Naive B cell (primary cell): ENCODE measurements around the gene FXYD3. TPM values are rescaled to one million over a fixed set of nuclear protein-coding genes. Genes with fewer than 3 reads are reported as not detected.

Experiments
- ATAC-seq, 2 donors: fragments of 150-1000 bp; cut with Tn5 transposase; 2 replicates each; pipeline ENCODE4 v1.10.0; 2021; ENCODE audit warnings: low read depth in 2 of 2, mild to moderate bottlenecking in 2 of 2, moderate library complexity in 2 of 2
- DNase-seq: peaks from one replicate; pipeline ENCODE4 v3.0.0; 2022
- H3K27ac Mint-ChIP-seq, 6 donors: one replicate each; pipeline ENCODE4 v1.8.0; 2020 to 2022; ENCODE audit warnings: mild to moderate bottlenecking in 6 of 6, mixed read lengths in 6 of 6, moderate library complexity in 5 of 6, inconsistent platforms in 2 of 6
- H3K27me3 Mint-ChIP-seq, 3 donors: one replicate each; pipeline ENCODE4 v1.8.0; 2021 to 2022; ENCODE audit warnings: mixed read lengths in 3 of 3, mild to moderate bottlenecking in 1 of 3
- H3K36me3 Mint-ChIP-seq, 2 donors: one replicate each; pipeline ENCODE4 v1.8.0; 2020 to 2022; ENCODE audit warnings: mixed read lengths in 2 of 2, inconsistent platforms in 1 of 2, mild to moderate bottlenecking in 1 of 2
- H3K4me1 Mint-ChIP-seq, 3 donors: one replicate each; pipeline ENCODE4 v1.8.0; 2020 to 2022; ENCODE audit warnings: mixed read lengths in 3 of 3, inconsistent platforms in 1 of 3, mild to moderate bottlenecking in 1 of 3, moderate library complexity in 1 of 3
- H3K4me3 Mint-ChIP-seq, 8 donors: one replicate each; pipeline ENCODE4 v1.8.0; 2020 to 2022; ENCODE audit warnings: mild to moderate bottlenecking in 8 of 8, mixed read lengths in 8 of 8, moderate library complexity in 8 of 8, inconsistent platforms in 2 of 8
- H3K9me3 Mint-ChIP-seq, 7 donors: one replicate each; pipeline ENCODE4 v1.8.0; 2020 to 2022; ENCODE audit warnings: mixed read lengths in 7 of 7, mild to moderate bottlenecking in 5 of 7, inconsistent platforms in 2 of 7, moderate library complexity in 1 of 7
- polyA plus RNA-seq, 6 donors: library from polyadenylated mRNA; unstranded; fragments of 300-500 nt; fragmentation: Illumina TruSeq; gene quantifications; one replicate each; pipeline ENCODE4 v1.2.3, GENCODE V29; 2021; ENCODE audit warnings: low read depth in 6 of 6

Gene FXYD3
- polyA plus RNA-seq, 6 donors from 2014 or later = not detected

DNA sequence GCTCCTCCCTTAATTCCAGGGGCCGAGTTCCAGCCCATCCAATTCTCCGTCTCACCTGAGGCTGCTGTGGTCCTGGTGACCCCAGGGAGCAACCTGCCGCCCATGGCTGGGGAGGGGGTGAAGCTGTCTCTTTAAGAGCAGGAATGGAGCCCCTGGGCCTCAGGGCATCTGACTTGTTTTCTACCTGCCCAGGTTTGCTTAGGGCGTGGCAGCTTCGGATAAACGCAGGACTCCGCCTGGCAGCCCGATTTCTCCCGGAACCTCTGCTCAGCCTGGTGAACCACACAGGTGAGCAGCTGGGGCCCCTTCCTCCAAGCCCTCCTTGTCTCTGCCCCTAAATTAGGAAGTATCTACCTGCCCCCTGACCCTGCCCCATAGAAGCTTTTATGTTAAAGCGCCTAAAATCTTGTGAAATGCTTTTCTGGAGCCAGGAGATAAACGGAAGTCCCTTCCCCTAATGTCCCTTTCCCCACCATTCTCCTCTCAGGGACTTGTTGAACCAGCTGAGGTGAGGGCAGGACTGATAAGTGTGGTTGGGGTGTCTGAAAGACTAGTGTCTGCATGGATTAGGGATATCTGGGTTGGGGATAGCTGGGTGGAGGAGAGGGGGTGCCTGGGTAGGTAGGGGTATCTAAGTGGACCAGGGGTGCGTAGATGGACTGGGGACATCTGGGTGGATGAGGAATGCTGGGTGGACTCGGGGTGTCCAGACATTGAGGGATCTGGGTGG, 614 bp downstream of the FXYD3 start:
- no peak overlapping the region for H3K4me3 Mint-ChIP-seq
- peaks cover 6 to 13% (median 8%) of the 10 kb centered on the region in 3 donors for H3K4me1 Mint-ChIP-seq
- H3K36me3 Mint-ChIP-seq = no peaks in the 10 kb centered on the region
- H3K27me3 Mint-ChIP-seq = peaks cover 0 to 14% (median 5%) of the 10 kb centered on the region in 3 donors
- ATAC-seq = no peak
- no peaks in the 10 kb centered on the region for H3K9me3 Mint-ChIP-seq
- H3K27ac Mint-ChIP-seq = peak overlapping the region in 2 of 6 donors; percentile 38 to 60
- DNase-seq = no peak

DNA sequence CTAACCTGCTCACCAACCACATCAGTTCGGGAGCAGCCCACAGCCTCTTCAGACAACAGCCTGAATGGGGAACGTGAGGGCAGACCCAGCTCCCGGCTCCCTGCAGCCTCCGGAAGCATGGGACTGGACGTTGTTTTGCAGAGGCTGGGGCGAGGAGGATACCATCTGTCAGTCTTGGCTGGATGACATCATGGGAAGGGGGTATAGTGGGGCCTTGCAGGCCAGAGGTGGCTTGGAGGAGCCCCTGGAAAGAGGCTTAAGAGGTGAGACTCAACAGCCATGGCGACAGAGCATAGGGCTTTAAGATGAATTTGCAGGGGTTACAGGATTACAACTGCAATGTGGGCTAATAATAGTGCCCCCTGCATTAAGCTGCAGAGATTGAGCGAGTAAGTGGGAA, 1.5 kb downstream of the FXYD3 start:
- Mint-ChIP-seq H3K27ac (peak overlapping the region in 1 of 6 donors; percentile 62), H3K4me3 (no peak overlapping the region)
- ATAC-seq = no peak

DNA sequence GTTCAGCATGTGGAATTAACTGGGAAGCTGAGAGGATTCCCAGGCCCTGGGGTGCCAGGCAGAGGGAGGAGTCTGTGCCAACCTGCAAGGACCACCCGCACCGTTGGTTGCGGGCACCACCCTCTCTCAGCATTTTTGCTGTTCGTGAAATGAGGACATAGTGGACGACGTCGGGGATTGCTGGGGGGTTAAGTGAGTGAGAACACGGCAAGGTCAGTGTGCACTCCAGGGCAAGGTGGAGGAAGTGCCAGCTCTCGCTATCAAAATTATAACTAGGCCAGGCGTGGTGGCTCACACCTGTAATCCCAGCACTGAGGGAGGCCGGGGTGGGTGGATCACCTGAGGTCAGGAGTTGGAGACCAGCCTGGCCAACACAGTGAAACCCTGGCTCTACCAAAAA, 2.2 kb downstream of the FXYD3 start:
- Mint-ChIP-seq H3K27me3 (peaks cover 0 to 14% (median 5%) of the 10 kb centered on the region in 3 donors), H3K27ac (no peak overlapping the region), H3K4me3 (no peak overlapping the region), H3K4me1 (peaks cover 6 to 13% (median 8%) of the 10 kb centered on the region in 3 donors), H3K9me3 (no peaks in the 10 kb centered on the region), H3K36me3 (no peaks in the 10 kb centered on the region)
- no peak for DNase-seq
- no peak for ATAC-seq

More for the DNA sequence above, 1.5 kb downstream of the FXYD3 start:
- Mint-ChIP-seq H3K9me3 (no peaks in the 10 kb centered on the region), H3K27me3 (peaks cover 0 to 14% (median 5%) of the 10 kb centered on the region in 3 donors), H3K4me1 (peaks cover 6 to 13% (median 8%) of the 10 kb centered on the region in 3 donors), H3K36me3 (no peaks in the 10 kb centered on the region)
- DNase-seq = no peak

DNA sequence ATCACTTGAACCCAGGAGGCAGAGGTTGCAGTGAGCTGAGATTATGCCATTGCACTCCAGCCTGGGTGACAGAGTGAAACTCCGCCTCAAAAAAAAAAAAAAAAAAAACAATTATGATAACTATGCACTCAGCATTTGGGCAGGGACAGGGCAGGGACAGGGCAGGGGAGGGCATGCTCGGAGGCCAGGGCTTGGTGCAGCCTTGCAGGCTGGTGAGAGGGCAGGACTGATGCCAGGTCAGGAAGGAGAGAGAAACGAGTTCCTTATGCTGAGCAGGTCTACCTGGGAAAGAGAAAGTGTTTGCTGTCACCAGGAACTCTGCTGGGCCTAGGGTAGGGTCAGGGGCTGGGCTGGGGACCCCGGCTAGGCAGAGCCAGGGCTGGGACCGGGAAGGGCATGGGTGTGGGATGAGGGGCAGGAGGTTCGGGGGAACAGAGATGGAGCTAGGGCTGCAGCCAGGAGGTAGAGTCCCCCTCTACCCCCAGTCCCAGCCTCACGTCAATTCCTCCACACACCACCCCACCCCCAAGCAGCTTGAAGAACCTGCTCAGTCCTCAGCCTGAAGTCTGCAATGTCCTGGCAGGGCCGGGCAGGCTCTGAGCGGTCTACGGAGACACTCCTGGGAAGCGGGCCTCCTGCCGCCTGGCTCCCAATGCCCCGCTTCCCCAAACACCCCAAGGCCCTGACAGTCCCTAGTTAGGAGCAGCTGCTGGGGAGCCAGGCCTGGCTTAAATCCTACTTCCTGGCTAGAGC, 2.8 kb downstream of the FXYD3 start:
- Mint-ChIP-seq H3K27me3 (peaks cover 0 to 14% (median 5%) of the 10 kb centered on the region in 3 donors), H3K4me1 (peaks cover 6 to 13% (median 8%) of the 10 kb centered on the region in 3 donors), H3K9me3 (no peaks in the 10 kb centered on the region), H3K27ac (no peak overlapping the region), H3K36me3 (no peaks in the 10 kb centered on the region), H3K4me3 (no peak overlapping the region)
- no peak for ATAC-seq
- no peak for DNase-seq

DNA sequence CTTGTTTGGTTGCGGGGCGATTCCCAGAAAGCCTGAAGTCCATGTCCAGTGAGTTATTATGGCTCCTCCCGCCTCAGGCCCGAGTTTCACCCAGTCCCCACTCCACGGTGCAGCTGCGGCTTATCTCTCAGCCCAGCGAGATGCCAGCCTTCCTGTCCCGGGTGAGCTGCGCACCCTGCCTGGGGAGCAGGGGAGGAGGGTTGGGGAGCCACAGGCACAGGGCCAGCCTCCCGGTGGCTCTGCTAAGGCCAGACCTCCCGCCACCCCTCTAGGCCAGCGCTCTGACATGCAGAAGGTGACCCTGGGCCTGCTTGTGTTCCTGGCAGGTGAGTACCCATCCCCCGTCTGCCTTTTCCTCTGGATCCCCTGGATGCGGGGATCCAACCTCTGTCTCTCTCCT, 3.5 kb downstream of the FXYD3 start:
- no peak for DNase-seq
- H3K9me3 Mint-ChIP-seq = no peaks in the 10 kb centered on the region
- H3K4me3 Mint-ChIP-seq = no peak overlapping the region
- no peak overlapping the region for H3K27ac Mint-ChIP-seq
- ATAC-seq = no peak
- no peaks in the 10 kb centered on the region for H3K36me3 Mint-ChIP-seq
- H3K4me1 Mint-ChIP-seq = peaks cover 11 to 19% (median 15%) of the 10 kb centered on the region in 3 donors
- peaks cover 0 to 14% (median 5%) of the 10 kb centered on the region in 3 donors for H3K27me3 Mint-ChIP-seq

DNA sequence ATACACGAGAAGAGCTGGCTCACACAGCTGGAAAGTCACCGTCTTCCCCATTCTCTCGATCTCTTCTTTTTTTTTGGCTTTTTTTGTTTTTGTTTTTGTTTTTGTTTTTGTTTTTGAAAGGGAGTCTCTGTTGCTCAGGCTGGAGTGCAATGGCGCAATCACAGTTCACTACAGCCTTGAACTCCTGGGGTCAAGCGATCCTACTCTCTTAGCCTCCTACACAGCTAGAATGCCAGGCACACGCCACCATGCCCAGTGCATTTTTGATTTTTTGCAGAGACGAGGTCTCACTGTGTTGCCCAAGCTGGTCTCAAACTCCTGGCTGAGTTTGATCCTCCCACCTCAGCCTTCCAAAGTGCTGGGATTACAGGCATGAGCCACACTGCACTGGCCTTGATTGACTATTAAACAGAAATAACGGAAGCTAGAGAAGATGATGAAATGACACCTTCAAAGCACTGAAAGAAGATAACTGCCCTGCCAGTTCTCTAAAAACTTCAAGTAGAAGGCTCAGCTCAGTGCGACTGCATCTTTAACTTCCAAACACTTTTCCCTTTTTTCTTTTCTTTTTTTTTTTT, 4.0 kb downstream of the FXYD3 start:
- Mint-ChIP-seq H3K4me1 (peaks cover 14 to 21% (median 15%) of the 10 kb centered on the region in 3 donors), H3K27me3 (peaks cover 0 to 11% (median 2%) of the 10 kb centered on the region in 3 donors), H3K36me3 (no peaks in the 10 kb centered on the region), H3K27ac (peak overlapping the region in 2 of 6 donors; percentile 67 to 95), H3K9me3 (no peaks in the 10 kb centered on the region), H3K4me3 (no peak overlapping the region)
- DNase-seq (no peak), ATAC-seq (no peak)

DNA sequence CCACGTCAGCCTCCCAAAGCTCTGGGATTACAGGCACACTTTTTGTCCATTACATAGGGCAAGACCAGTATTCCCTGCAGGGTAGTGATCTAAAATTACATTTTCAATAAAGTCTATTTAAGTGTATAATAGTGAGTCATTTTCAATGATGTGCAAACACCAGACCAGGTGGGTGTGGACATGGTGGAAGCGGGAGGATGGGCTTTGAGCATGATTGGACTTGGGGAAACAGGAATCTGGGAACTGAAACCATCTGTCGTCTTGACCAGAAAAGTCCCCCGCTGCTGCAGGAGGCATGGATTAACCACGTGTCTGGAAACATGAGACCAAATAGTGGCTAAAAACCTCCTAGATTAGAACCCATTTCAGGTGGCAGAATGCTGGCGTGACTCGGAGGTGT, 4.9 kb downstream of the FXYD3 start:
- Mint-ChIP-seq H3K27me3 (peaks cover 0 to 8% (median 0%) of the 10 kb centered on the region in 3 donors), H3K36me3 (no peaks in the 10 kb centered on the region), H3K4me1 (peaks cover 14 to 20% (median 17%) of the 10 kb centered on the region in 3 donors), H3K4me3 (no peak overlapping the region), H3K27ac (peak overlapping the region in 2 of 6 donors; percentile 27 to 57), H3K9me3 (no peaks in the 10 kb centered on the region)
- ATAC-seq (no peak), DNase-seq (no peak)

DNA sequence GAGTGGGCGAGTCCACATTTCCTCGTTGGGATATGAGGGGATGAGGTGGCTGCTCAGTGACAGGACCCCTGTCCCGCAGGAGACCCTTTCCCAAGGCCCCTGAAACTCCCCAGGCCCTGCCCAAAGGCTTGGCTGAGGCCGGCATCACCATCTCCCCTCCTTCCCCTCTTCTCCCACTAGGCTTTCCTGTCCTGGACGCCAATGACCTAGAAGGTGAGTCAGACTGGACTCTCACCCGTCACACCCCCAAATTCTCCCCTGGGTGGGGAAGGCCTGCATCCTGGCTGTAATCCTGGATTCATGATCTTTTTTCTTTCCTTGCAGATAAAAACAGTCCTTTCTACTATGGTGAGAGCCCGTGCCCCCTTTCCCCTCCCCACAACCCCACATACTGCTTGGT, 5.3 kb downstream of the FXYD3 start:
- peaks cover 17 to 20% (median 18%) of the 10 kb centered on the region in 3 donors for H3K4me1 Mint-ChIP-seq
- H3K27me3 Mint-ChIP-seq = peaks cover 0 to 5% (median 0%) of the 10 kb centered on the region in 3 donors
- peak overlapping the region in 1 of 6 donors; percentile 27 for H3K27ac Mint-ChIP-seq
- no peak overlapping the region for H3K4me3 Mint-ChIP-seq
- no peaks in the 10 kb centered on the region for H3K9me3 Mint-ChIP-seq
- no peak for ATAC-seq
- DNase-seq = no peak
- H3K36me3 Mint-ChIP-seq = no peaks in the 10 kb centered on the region

DNA sequence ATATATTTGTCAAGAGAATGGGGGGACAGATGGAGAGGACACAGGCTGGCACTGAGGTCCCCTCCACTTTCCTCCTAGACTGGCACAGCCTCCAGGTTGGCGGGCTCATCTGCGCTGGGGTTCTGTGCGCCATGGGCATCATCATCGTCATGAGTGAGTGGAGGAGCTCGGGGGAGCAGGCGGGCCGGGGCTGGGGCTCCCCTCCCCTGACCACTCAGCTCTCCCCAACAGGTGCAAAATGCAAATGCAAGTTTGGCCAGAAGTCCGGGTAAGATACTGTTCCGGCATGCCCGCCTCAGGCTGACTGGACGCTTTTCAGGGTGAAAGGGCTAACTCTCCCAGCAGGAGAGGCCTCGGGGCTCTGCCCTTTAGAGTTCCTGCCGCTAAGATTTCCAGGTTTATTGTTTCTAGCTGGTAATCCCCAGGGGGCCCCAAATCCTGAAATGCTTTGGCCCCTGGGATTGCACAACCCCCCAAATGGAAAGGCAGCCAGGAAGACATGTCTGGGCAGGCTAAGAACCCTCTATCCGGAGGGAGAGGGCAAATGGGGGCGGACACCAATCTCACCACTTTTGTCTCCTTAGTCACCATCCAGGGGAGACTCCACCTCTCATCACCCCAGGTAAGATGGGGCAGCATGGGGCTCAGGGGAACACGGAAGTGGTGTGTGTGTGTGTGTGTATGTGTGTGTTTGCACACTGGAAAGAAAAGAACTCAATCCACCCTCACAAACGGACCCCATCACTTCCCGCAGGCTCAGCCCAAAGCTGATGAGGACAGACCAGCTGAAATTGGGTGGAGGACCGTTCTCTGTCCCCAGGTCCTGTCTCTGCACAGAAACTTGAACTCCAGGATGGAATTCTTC, 7.3 kb downstream of the FXYD3 start:
- no peak overlapping the region for H3K27ac Mint-ChIP-seq
- no peaks in the 10 kb centered on the region for H3K27me3 Mint-ChIP-seq
- no peaks in the 10 kb centered on the region for H3K36me3 Mint-ChIP-seq
- DNase-seq = no peak
- H3K9me3 Mint-ChIP-seq = no peaks in the 10 kb centered on the region
- no peak for ATAC-seq
- H3K4me3 Mint-ChIP-seq = no peak overlapping the region
- H3K4me1 Mint-ChIP-seq = peaks cover 17 to 20% (median 20%) of the 10 kb centered on the region in 3 donors

DNA sequence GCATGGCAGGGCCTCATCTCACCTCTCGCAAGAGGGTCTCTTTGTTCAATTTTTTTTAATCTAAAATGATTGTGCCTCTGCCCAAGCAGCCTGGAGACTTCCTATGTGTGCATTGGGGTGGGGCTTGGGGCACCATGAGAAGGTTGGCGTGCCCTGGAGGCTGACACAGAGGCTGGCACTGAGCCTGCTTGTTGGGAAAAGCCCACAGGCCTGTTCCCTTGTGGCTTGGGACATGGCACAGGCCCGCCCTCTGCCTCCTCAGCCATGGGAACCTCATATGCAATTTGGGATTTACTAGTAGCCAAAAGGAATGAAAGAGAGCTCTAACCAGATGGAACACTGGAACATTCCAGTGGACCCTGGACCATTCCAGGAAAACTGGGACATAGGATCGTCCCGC, 8.0 kb downstream of the FXYD3 start:
- Mint-ChIP-seq H3K27me3 (no peaks in the 10 kb centered on the region), H3K27ac (peak overlapping the region in 1 of 6 donors; percentile 84), H3K4me1 (peaks cover 17 to 20% (median 20%) of the 10 kb centered on the region in 3 donors), H3K9me3 (no peaks in the 10 kb centered on the region), H3K36me3 (no peaks in the 10 kb centered on the region), H3K4me3 (peak overlapping the region; percentile 86 to 93 (median 91))
- DNase-seq (no peak), ATAC-seq (no peak)

DNA sequence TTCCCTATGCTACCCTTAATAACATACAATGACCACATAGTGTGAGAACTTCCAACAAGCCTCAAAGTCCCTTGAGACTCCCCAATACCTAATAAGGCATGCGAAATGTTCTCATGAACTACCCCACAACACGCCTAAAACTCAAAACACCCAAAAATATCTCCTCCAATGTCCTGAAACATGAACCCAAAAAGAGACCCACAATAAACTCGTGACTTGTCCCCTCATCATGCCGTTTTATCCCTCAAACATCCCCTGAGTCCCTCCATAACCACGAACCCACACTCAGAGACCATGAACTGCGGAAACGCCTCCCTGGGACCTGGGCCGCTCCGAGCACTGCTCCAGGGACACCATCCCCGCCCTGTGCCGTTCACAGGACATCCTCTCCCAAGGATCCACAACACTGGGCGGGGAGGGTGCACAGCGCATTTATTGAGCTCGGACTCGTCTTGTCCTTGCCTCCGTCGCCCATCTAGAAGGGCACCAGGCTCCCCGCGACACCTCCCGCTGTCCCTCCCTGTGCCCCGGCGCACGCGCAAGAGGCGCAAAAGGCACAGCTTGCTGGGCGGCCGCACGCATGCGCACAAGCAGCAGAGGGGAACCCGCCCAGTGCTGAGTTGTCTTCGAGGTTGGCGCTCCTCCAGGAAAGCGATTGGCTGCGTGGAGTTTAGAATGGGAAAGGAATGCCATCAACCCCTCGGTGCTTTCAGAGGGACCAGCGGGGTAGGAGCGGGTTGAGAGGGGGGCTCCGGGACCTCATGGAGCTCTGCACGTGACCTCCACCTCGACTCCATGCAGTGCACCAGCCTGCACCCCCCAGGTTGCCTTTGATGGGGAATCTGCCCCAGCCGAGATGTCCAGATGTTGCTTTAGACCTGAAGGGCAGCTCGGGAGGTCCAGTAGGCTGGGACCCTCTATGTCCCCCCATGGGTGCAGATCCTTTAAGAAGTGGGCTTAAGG, 8.8 kb downstream of the FXYD3 start:
- Mint-ChIP-seq H3K36me3 (no peaks in the 10 kb centered on the region), H3K27ac (peak overlapping the region; percentile 4 to 92 (median 38)), H3K4me1 (peaks cover 17 to 24% (median 20%) of the 10 kb centered on the region in 3 donors), H3K9me3 (peaks cover 0 to 2% (median 0%) of the 10 kb centered on the region in 7 donors), H3K4me3 (peak overlapping the region; percentile 86 to 93 (median 91)), H3K27me3 (no peaks in the 10 kb centered on the region)
- ATAC-seq (peak; percentile 96 to 98), DNase-seq (peak; percentile 78)

DNA sequence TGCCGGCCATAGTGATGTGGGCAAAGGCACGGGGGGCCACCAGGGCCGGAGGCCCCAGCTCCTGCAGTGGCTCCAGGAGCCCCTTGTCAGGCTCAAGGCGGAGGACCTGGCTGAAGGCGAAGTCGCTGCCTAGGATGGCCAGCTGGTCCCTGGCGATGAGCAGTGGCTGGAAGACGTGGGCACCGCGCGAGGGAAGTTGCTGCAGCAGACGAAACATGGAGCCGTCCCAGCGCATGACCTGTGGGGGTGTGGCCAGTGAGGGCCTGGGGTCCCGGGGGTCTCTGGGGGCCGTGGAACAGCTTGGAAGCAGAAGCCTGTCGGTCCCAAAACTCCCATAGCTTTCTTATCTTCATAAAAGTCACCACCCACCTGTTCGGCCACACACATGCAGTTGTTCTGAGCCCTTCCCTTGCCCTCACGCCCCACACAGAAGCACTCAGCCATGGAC, 9.7 kb downstream of the FXYD3 start:
- H3K4me3 Mint-ChIP-seq = peak overlapping the region in 4 of 8 donors; percentile 3 to 93 (median 68)
- H3K9me3 Mint-ChIP-seq = peaks cover 0 to 2% (median 0%) of the 10 kb centered on the region in 7 donors
- H3K27ac Mint-ChIP-seq = peak overlapping the region in 1 of 6 donors; percentile 69
- no peaks in the 10 kb centered on the region for H3K36me3 Mint-ChIP-seq
- DNase-seq (no peak), ATAC-seq (no peak)
- H3K4me1 Mint-ChIP-seq = peaks cover 16 to 24% (median 17%) of the 10 kb centered on the region in 3 donors
- no peaks in the 10 kb centered on the region for H3K27me3 Mint-ChIP-seq
